ENCODE data around the gene RGL4. TPM values are rescaled to one million over a fixed set of nuclear protein-coding genes. Genes with fewer than 3 reads are reported as not detected.

The RGL4 gene
- total RNA-seq, 2 experiments from 2014 or later = 22.0 to 24.1 TPM

DNA sequence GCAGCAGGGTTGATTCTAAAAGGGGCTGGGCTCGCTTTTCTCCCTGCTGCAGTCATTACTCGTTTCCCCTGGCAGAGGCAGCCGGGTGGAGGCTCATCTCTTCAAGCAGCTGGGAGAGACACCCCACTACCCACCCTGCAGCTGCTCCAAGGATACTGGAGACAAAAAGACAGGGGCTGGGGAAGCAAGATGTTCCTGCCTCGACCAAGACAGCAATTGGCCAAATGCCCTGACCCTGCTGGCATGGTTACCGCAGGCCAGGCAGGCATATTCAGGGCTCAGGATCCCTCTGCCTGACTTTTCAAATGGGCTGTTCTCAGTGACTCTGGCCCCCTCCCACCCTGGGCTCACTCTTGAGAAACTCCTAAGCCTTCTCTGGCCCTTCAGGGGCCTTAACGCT lies 6.8 kb upstream of the RGL4 start:
- intact Hi-C loops (cut with micrococcal nuclease) = no loop called here
- Mint-ChIP-seq H3K27ac (no peak overlapping the region), H3K4me3 (no peak overlapping the region), H3K36me3 (ENCODE audit: low read depth) (peaks cover 9% of the 10 kb centered on the region), H3K9me3 (no peaks in the 10 kb centered on the region), H3K4me1 (ENCODE audit: low read depth) (no peaks in the 10 kb centered on the region), H3K27me3 (ENCODE audit: low read depth) (no peaks in the 10 kb centered on the region)
- CTCF ChIA-PET = no interaction called here
- DNase-seq = no peak

DNA sequence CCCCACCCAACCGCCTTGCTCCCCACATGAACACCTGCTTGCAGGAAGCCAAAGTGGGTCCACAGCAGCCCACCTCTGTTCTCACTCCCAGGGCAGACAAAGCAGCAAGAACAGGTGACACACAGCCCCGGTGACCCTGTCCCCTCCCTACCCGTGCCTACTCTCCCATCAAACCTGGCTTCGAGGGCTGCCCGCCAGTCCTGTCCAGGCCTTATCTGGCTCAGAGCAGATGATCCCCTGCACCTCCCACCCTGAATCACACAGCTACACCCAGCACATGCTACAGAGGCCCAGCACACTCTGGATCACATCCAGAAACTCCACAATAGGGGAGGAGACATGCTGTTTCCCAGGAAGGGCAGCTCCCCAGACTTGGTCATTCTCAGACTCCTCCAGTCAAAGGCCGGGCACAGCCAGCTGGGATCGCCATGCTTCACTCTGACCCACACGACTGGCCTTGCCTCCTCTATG lies 6.2 kb upstream of the RGL4 start:
- no peak overlapping the region for H3K4me3 Mint-ChIP-seq
- no peaks in the 10 kb centered on the region for H3K4me1 Mint-ChIP-seq (ENCODE audit: low read depth)
- CTCF ChIA-PET = interaction anchor here (0.7 to 1.0 kb wide), 2 partner anchors 10 to 273 kb away, joined by 3 to 4 read pairs; no protein-coding TSS in a partner anchor
- no peak for DNase-seq
- peaks cover 9% of the 10 kb centered on the region for H3K36me3 Mint-ChIP-seq (ENCODE audit: low read depth)
- H3K27me3 Mint-ChIP-seq (ENCODE audit: low read depth) = no peaks in the 10 kb centered on the region
- no peaks in the 10 kb centered on the region for H3K9me3 Mint-ChIP-seq
- no peak overlapping the region for H3K27ac Mint-ChIP-seq
- intact Hi-C loops (cut with micrococcal nuclease) = no loop called here

DNA sequence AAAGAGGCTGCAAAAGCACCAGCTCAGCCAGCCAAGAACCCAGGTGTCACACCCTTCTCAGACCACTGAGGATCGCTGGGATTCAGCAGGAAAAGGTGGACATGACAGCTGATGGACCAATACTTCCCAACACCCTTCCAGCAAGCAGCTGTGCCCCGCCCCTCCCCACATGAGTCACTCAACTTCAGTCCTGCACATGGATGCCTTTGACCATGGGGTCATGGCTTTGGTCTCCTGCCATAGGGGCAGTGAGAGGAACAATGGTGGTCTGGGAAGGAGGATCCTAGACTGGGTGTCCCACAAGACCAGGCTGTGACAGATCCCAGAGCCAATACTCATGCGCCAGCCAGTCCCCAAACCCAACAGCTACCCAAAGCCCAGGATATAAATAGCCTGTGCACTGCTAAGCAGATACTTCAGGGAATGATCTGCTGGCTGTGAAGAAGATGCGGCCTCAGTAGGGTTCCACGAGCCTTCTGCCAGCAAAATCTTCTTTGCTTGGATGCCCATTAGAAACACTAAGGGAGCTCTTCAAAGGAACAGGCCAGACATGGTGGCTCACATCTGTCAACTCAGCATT lies 5.5 kb upstream of the RGL4 start:
- H3K27me3 Mint-ChIP-seq (ENCODE audit: low read depth) = no peaks in the 10 kb centered on the region
- CTCF ChIA-PET = interaction anchor here (0.7 to 1.0 kb wide), 2 partner anchors 9 to 274 kb away, joined by 3 to 4 read pairs; no protein-coding TSS in a partner anchor
- no peak for DNase-seq
- H3K9me3 Mint-ChIP-seq = no peaks in the 10 kb centered on the region
- peaks cover 13% of the 10 kb centered on the region for H3K36me3 Mint-ChIP-seq (ENCODE audit: low read depth)
- no peak overlapping the region for H3K27ac Mint-ChIP-seq
- intact Hi-C loops (cut with micrococcal nuclease) = no loop called here
- H3K4me1 Mint-ChIP-seq (ENCODE audit: low read depth) = no peaks in the 10 kb centered on the region
- H3K4me3 Mint-ChIP-seq = no peak overlapping the region

DNA sequence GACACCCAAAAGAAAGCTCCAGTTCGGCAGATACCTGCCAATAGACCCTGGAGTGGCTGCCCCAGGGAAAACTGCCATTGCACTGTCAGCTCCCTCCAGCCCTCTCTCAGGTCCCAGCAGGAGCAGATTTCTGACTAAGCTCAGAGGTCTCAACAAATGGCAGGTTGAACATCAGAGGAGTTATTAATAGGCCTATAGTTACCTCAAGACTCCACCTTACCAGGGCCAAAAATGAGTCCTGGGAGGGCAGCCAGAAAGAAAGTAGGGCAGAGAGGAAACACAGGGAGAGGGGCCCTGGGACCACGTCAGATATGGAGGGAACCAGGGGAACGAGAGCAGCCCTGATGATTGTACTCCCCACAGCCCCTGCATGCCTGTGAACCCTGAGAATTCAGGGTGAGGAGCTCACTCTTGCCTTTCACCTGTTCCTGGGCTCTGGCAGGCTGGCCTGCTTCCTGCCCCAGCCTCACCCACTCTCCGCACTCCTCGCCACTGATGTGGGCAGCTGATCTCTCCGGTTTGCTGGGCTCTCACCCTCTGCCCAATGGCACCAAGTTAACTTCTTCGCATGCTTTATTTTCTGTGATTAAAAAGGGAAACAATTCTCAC lies 4.3 kb upstream of the RGL4 start:
- CTCF ChIA-PET = no interaction called here
- Mint-ChIP-seq H3K9me3 (no peaks in the 10 kb centered on the region), H3K4me3 (no peak overlapping the region)

DNA sequence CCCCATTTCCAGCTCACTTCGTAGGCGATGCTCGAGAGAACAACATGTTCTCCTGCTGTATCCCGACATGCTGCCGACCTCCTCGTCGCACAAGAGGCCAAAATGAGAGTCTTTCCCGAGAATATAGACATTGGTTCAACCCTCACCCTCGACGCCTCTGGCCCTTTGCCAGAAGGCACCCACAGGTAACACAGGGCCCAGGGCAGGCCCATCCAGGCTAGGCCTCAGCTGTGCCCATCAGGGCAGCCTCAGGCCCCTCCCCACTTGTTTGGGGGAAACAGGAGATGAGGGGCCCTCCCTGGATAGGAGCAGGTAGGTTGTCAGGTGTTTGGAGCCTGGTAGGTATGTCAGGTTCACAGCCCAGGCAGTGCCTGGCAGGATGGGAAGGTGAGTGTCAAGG lies 2.7 kb upstream of the RGL4 start:
- no peaks in the 10 kb centered on the region for H3K9me3 Mint-ChIP-seq
- CTCF ChIA-PET = no interaction called here
- no peak for DNase-seq
- no peak overlapping the region for H3K4me3 Mint-ChIP-seq
- peaks cover 2% of the 10 kb centered on the region for H3K4me1 Mint-ChIP-seq (ENCODE audit: low read depth)
- no peaks in the 10 kb centered on the region for H3K27me3 Mint-ChIP-seq (ENCODE audit: low read depth)
- H3K27ac Mint-ChIP-seq = no peak overlapping the region
- intact Hi-C loops (cut with micrococcal nuclease) = no loop called here
- peaks cover 7% of the 10 kb centered on the region for H3K36me3 Mint-ChIP-seq (ENCODE audit: low read depth)

More for the DNA sequence above, 4.3 kb upstream of the RGL4 start:
- no peaks in the 10 kb centered on the region for H3K27me3 Mint-ChIP-seq (ENCODE audit: low read depth)
- H3K36me3 Mint-ChIP-seq (ENCODE audit: low read depth) = peaks cover 11% of the 10 kb centered on the region
- H3K4me1 Mint-ChIP-seq (ENCODE audit: low read depth) = no peaks in the 10 kb centered on the region
- H3K27ac Mint-ChIP-seq = no peak overlapping the region
- intact Hi-C loops (cut with micrococcal nuclease) = no loop called here
- no peak for DNase-seq

DNA sequence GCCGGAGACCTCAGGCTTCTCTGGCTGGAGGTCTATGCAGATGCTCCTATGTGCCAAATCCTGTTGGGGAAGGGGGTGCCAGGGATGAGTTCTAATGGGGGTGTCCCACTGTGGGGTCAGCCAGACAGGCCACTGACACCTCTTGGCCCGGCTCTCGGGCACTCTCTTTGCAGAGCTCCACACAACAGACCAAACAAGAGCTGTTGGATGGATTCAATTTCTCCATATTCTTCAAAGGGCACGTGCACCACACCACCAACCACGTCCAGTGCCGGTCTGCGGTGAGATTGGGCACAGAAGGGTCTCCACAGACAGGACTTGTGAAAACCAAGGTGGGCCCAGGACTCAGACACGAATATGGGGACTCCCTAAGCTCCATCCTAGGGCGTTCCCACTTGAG lies 2.2 kb upstream of the RGL4 start:
- intact Hi-C loops (cut with micrococcal nuclease) = no loop called here
- CTCF ChIA-PET = no interaction called here
- no peak for DNase-seq
- no peaks in the 10 kb centered on the region for H3K27me3 Mint-ChIP-seq (ENCODE audit: low read depth)
- peaks cover 7% of the 10 kb centered on the region for H3K36me3 Mint-ChIP-seq (ENCODE audit: low read depth)
- H3K9me3 Mint-ChIP-seq = no peaks in the 10 kb centered on the region
- no peak overlapping the region for H3K27ac Mint-ChIP-seq
- peaks cover 2% of the 10 kb centered on the region for H3K4me1 Mint-ChIP-seq (ENCODE audit: low read depth)
- H3K4me3 Mint-ChIP-seq = no peak overlapping the region

DNA sequence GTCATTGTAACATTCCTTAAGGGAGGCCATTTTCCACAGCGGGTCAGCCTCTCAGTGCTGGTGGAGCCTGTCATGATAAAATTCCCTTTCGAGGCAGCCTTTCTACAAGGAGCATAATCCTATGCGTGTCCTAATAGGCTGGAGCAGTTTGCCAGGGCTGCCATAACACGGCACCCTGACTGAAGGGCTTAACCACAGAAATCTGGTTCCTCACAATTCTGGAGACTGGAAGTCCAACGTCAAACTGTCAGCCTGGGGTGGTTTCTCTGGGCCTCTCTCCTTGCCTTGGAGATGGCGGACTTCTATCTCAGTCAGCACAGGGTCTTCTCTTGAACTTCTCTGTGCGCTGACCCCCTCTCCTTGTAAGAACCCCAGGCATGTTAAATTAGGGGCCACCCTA lies 1.4 kb upstream of the RGL4 start:
- no peak for DNase-seq
- H3K27ac Mint-ChIP-seq = no peak overlapping the region
- H3K27me3 Mint-ChIP-seq (ENCODE audit: low read depth) = no peaks in the 10 kb centered on the region
- peaks cover 2% of the 10 kb centered on the region for H3K4me1 Mint-ChIP-seq (ENCODE audit: low read depth)
- intact Hi-C loops (cut with micrococcal nuclease) = no loop called here
- no peak overlapping the region for H3K4me3 Mint-ChIP-seq
- CTCF ChIA-PET = no interaction called here
- H3K36me3 Mint-ChIP-seq (ENCODE audit: low read depth) = peaks cover 14% of the 10 kb centered on the region
- no peaks in the 10 kb centered on the region for H3K9me3 Mint-ChIP-seq

DNA sequence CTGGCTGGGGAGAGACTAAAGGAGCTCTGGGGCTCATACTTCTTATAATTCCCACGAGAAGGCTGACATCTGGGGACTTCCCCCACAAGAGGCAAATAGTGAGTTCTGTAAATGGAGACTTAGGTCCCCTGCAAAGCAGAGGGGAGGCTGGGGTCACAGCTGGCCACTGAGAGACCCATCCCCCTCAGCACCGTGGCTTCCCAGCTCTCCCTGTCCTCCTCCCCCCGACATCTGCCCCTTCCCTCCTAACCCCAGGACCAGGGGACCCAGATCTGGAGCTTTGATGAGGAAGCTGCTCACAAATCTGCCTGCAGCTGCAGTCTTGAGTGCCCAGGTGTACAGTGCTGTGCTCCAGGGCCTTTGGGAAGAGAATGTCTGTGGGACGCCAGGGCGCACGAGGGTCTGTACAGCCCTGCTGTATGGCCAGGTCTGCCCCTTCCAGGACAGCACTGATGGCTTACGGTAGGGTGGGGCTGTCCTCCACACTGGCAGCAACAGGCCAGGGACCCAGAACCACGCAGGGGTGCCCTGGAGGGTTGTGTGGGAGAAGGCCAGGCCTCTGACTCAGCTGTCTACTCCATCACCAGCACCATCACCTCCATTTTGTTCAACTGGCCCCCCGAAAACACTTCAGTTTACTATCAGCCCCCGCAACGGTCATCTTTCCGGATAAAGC lies 1.1 kb downstream of the RGL4 start:
- peaks cover 21% of the 10 kb centered on the region for H3K36me3 Mint-ChIP-seq (ENCODE audit: low read depth)
- H3K27ac Mint-ChIP-seq = no peak overlapping the region
- DNase-seq = no peak
- H3K4me1 Mint-ChIP-seq (ENCODE audit: low read depth) = peaks cover 23% of the 10 kb centered on the region
- H3K9me3 Mint-ChIP-seq = no peaks in the 10 kb centered on the region
- no peak overlapping the region for H3K4me3 Mint-ChIP-seq
- intact Hi-C loops (cut with micrococcal nuclease) = no loop called here
- H3K27me3 Mint-ChIP-seq (ENCODE audit: low read depth) = no peaks in the 10 kb centered on the region
- CTCF ChIA-PET = no interaction called here

DNA sequence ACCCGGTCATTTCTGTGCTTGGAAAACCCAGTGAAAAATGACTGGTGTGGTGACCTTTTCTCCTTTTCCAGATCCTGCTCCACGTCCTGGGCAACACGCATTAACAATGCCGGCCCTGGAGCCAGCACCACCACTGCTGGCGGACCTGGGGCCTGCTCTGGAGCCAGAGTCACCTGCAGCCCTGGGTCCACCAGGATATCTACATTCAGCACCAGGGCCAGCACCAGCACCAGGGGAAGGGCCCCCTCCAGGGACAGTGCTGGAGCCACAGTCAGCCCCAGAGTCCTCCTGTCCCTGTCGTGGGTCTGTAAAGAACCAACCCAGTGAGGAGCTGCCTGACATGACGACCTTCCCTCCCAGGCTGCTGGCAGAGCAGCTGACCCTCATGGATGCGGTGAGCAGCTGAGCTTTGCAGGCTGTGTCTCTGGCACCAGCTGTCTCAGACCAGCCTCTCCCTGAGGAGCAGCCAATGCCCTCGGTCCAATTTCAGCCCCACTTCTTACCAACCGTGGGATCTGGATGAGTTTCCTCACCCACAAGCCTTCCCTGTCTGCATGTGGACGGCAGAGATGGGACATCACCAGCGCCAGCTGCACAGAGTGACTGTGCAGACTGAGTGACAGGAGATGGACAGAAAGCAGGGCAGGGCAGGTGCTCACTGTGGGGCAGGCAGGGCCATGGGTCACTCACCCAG lies 1.9 kb downstream of the RGL4 start:
- Mint-ChIP-seq H3K36me3 (ENCODE audit: low read depth) (peaks cover 21% of the 10 kb centered on the region), H3K27me3 (ENCODE audit: low read depth) (no peaks in the 10 kb centered on the region), H3K4me3 (no peak overlapping the region), H3K9me3 (no peaks in the 10 kb centered on the region), H3K4me1 (ENCODE audit: low read depth) (peaks cover 31% of the 10 kb centered on the region), H3K27ac (peak overlapping the region; percentile 11)
- intact Hi-C loops (cut with micrococcal nuclease) = no loop called here
- DNase-seq = no peak
- CTCF ChIA-PET = no interaction called here

DNA sequence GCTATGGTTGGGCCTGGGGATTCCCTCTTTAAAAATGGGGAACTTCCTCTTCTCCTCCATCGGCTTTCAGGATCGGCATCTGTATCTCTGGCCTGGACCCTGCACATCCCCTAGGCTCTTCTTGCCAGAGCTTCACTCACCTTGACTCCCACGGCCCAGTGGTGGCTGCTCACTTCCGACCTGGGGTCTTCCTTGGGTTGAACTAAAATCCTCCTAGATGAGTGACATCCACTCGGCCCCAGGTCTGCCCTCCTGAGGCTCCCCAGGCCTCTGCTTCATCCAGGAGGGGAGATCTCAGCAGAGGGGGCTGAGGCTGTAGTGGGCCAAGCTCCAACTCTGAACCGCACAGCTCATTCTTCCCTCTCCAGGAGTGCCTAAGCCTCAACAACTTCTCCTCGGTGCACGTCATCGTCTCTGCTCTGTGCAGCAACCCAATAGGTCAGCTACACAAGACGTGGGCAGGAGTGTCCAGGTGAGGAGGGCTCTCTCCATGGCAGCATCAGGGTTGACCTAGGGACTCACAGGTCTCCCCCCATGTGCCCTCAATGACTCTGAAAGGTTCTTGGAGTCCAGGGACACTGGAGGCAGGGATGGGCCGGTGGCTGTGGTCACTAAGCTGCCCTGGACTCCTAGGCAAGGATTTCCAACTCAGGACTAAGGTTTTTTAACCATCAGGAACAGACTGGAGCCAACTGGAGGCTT lies 3.3 kb downstream of the RGL4 start:
- intact Hi-C loops (cut with micrococcal nuclease) = no loop called here
- H3K4me3 Mint-ChIP-seq = no peak overlapping the region
- peak overlapping the region; percentile 61 for H3K27ac Mint-ChIP-seq
- no peaks in the 10 kb centered on the region for H3K9me3 Mint-ChIP-seq
- CTCF ChIA-PET = interaction anchor here (1.1 kb wide), 1 partner anchor 9 kb away, joined by 3 read pairs; no protein-coding TSS in a partner anchor
- H3K4me1 Mint-ChIP-seq (ENCODE audit: low read depth) = peaks cover 40% of the 10 kb centered on the region
- H3K36me3 Mint-ChIP-seq (ENCODE audit: low read depth) = peaks cover 29% of the 10 kb centered on the region
- no peak for DNase-seq
- H3K27me3 Mint-ChIP-seq (ENCODE audit: low read depth) = no peaks in the 10 kb centered on the region

DNA sequence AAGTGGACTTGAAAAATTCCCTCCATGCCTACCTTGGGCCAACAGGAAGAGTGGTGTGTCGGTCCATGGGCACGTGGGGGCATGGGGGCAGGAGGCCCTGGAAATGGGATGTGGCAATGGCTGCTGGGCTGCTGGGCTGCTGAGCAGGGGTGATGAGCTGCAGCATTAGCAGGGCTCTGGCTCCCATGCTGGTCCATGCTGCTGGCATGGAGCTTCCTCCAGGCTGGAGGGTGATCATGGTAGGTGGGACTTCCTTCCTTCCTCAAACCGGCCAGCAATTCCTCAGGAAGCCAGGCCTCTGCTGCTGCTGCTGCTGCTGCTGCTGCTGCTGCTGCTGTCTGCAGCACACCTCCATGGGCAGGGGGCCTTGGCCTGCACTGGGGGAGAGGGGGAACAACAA lies 4.3 kb downstream of the RGL4 start:
- CTCF ChIA-PET = interaction anchor here (1.4 kb wide), 1 partner anchor 22 kb away, joined by 3 read pairs; no protein-coding TSS in a partner anchor
- peak overlapping the region; percentile 100 for H3K27ac Mint-ChIP-seq
- DNase-seq = no peak
- no peaks in the 10 kb centered on the region for H3K27me3 Mint-ChIP-seq (ENCODE audit: low read depth)
- H3K36me3 Mint-ChIP-seq (ENCODE audit: low read depth) = peaks cover 37% of the 10 kb centered on the region
- peaks cover 1% of the 10 kb centered on the region for H3K9me3 Mint-ChIP-seq
- intact Hi-C loops (cut with micrococcal nuclease) = loop anchor here (5.0 kb wide), 1 partner anchor 162 kb away; the partner anchor contains the start of gene SLC2A11
- H3K4me1 Mint-ChIP-seq (ENCODE audit: low read depth) = peaks cover 40% of the 10 kb centered on the region
- H3K4me3 Mint-ChIP-seq = no peak overlapping the region

Measured in activated naive CD4-positive, alpha-beta T cell treated with anti-CD3 and anti-CD28 coated beads for 36 hours (primary cell).